Tongue (tissue), 2 donors: Measurements from ENCODE around the gene DYRK4. TPM values are rescaled to one million over a fixed set of nuclear protein-coding genes. Genes with fewer than 3 reads are reported as not detected.
"Not testable (repeated sequence)": the region's sequence is repeated elsewhere in the genome, so short reads cannot be mapped to it uniquely, and the experiment has no call there.

Experiments used
- DNase-seq: peaks from one replicate; pipeline ENCODE4 v3.0.0-alpha.2; 2015
- total RNA-seq: library from RNA; depleted of rRNA; stranded (reverse); fragments of >200 nt; gene quantifications from one replicate; pipeline ENCODE4 v1.2.3, GENCODE V29; 2014

The DYRK4 gene, protein sequence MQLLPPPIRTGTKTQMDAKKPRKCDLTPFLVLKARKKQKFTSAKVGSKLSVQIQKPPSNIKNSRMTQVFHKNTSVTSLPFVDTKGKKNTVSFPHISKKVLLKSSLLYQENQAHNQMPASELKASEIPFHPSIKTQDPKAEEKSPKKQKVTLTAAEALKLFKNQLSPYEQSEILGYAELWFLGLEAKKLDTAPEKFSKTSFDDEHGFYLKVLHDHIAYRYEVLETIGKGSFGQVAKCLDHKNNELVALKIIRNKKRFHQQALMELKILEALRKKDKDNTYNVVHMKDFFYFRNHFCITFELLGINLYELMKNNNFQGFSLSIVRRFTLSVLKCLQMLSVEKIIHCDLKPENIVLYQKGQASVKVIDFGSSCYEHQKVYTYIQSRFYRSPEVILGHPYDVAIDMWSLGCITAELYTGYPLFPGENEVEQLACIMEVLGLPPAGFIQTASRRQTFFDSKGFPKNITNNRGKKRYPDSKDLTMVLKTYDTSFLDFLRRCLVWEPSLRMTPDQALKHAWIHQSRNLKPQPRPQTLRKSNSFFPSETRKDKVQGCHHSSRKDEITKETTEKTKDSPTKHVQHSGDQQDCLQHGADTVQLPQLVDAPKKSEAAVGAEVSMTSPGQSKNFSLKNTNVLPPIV
- total RNA-seq = 5.1 TPM

DNA sequence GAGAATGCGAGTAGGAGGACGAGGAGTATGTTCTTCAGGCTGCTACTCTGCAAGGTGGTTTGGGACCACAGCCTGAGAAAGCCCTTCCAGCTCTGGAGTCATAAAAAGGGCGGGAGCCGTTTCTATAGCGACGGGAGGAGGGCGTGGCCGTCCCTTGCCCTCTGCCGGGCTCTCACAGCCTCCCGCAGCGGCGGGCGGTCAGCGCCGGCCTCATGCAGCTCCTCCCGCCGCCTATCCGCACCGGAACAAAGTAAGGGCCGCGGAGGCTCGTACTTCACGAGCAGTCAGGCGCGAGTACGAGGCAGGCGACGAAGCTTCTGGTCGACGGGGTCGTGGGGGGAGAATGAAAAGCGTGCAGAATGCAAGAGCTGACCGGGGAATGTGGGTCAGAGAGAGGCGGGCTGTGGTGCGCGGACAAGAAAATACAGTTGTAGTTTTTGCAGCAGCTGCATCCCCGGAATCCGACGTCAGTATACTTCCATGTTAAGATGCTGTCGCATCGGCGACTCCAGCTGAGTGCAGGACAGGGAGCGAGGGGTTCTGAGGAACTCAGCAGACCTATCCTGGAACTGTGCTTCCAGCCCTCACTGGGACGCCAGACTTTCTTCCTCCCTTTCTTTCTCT lies at the start of gene DYRK4:
TSS of gene DYRK4 (plus strand) at position 175 of the 624 bp plus-strand sequence. CDS start at position 213, 38 bp downstream.
- peak; percentile 84 for DNase-seq

DNA sequence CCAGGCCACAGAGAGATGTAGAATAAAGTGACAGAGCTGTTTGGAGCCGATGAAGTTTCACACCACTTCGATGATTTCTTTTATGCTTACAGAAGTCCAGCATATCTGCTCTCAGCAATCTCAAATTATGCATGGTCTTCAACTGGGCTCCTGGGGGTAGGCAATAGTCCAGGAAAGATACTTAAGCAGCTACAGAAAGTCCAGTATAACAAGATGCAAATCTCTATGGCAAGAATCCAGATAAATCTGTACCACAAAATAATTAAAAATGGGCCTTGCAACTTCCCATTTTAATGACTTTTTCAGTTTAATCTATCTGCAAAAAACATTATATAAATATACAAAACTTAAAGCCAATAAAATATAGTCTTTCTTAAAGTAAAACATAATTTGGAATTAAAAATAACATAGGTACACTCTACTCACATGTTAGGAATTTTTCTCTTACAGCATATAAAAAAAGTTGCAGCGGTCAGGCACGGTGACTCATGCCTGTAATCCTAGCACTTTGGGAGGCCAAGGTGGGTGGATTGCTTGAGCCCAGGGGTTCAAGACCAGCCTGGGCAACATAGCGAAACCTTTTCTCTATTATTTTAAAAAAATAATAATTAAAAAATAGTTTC lies 43.8 kb upstream of the DYRK4 start:
- DNase-seq = no peak

DNA sequence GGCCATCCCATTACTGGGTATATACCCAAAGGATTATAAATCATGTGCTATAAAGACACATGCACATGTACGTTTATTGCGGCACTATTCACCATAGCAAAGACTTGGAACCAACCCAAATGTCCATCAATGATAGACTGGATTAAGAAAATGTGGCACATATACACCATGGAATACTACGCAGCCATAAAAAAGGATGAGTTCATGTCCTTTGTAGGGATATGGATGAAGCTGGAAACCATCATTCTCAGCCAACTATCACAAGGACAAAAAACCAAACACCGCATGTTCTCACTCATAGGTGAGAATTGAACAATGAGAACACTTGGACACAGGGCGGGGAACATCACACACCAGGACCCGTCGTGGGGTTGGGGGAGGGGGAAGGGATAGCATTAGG lies 38.6 kb upstream of the DYRK4 start:
- not testable (repeated sequence) for DNase-seq

DNA sequence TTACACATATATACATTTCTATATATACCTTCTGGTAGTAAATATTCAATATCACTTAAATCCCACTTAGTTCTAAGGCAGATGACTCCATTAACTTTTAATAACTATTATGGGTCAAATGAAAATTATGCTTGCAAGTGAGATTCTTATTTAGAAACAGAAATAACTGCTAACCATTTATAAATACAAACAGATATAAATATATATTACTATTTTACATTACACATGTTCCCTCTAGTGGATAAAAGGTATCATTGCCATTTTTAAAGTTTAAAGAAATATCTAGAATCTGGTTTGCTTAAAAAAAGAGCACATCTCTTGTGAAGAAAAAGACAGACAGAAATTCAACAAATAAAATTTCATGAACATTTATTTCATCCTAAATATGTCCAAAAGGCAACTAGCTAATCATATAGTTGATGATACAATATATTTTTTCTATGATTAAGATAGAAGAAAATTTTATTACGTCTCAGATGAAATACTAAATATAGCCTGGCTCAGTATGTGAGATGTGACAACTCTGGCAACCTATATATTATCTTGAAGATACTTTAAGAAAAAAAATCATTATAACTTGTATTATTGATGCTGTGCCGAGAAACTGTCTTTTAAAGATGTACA lies 35.0 kb upstream of the DYRK4 start:
- DNase-seq = peak; percentile 37

DNA sequence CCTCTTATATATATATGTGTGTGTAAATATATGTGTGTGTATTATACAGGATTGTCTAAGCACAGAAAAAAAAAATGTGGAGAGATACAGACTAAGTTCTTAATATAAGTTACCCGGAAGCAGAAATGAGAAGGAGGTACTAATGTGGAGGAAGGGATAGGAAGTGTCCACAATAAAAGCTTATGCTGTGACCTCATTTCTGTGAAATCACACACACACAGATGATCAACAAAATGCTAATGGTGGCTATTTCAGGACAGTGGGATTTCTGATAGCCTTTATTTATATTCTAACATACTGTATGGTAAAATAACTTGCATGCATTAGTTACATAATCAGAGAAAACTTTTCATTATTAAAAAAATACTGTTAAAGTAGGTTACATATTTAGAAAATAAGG lies 31.8 kb upstream of the DYRK4 start:
- DNase-seq = no peak

DNA sequence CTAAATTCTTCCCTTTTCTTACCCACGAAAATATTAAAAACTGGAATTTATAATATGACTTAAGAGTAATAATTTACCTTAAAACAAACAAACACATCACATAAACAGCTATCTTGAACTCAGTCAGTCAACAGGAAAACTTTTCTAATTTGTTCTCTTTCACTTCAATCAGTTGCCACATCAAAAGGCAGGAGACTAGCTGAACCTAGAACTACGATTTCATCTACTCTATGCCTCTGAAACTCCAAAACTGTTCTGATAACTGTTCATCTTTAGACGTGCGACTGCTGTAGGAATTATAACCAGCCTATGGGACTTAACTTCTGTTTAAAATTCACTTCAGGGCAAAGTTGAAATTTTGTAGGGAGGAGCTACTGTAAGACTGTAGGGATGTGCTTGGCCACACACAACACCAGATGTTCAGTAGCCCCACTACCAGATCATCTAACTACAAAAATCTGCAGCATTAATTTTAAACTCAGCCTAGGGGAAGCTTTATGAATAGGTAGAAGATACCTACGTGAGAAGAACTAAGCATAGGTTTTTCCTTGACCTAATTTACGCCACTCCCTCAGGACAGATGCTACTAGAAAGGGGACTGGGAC lies 30.9 kb upstream of the DYRK4 start:
- no peak for DNase-seq

DNA sequence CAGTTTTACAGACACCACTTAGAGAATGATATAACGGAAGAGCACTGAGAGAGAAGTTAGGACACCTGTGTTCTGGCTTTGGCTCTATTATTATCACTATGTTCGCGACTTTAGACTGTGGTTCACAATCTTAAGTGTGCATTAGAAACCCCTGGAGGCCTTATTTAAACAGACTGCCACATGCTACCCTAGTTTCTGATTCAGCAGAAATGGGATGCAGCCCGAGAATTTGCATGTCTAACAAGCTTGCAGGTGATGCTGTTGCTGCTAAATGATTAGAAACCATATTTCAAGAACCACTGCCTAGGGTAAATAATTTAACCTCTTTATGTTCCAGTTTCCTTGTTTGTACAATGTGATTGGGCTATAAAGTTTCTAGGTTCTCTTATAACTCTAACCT lies 26.9 kb upstream of the DYRK4 start:
- no peak for DNase-seq

DNA sequence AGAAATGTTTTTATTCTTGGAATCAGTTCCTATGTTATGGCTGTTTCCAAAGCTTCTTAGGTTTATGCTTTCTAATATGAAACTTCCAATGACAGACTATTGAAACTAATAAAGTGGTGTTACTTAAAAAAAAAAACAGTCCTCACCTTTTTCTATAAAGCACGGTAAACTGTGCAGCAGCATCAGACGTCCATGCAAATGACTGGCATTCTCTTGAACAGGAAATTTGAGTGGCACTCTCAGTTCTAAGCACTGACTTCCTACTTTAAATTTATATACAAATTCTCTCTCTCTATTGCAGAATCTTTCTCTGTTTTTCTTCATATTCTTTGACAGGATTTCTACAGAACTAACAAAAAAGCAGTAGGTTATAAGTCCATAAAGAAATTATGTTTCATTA lies 26.1 kb upstream of the DYRK4 start:
- DNase-seq = no peak

DNA sequence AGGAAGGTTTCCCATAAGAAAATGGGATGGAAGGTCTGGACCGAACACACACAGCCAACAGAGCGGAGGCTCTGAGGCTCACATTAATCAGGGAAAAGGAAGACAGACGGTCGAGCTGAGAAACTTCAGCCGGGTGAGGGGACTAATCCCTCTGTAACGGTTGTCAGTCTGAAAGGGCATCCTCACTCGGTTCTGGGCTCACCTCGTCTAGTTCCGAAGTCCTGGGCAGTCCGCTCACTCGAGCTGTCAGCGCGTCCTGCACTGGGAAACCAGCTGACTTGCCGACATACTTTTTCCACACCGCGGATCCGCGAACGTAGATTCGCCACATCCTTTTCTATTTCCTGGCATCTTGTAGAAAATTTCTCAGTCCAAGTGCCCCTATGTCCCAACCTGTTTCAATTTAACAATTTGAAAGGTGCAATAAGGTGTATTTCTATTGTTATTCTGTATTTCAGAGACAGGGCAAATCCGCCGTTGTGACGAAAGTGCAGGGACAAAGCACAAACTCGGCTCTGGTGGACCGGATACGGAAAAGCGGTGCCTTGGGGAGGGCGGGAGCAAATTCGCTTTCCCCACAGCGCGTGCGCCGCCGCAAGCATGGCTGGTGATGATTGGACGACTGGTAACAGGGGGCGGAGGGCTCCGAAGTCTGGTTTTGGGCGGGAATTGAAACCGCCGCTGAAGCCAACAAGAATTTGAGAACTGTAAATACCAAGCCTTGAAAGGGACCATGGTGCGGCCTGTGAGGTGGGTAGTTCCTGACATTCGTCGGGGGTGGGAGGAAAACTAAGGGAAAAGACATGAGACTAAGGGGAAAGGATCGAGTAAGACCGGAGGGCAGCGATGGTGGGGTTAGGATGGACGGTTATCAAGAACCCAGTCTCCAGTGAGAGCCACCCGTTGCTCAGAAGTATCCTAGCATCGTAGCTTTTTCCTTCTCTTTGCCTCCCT lies 23.5 kb upstream of the DYRK4 start, which contains the start of gene RAD51AP1:
TSS of gene RAD51AP1 (plus strand) at position 684 of the 954 bp plus-strand sequence. CDS start at position 734, 50 bp downstream.
- peak; percentile 99 for DNase-seq

DNA sequence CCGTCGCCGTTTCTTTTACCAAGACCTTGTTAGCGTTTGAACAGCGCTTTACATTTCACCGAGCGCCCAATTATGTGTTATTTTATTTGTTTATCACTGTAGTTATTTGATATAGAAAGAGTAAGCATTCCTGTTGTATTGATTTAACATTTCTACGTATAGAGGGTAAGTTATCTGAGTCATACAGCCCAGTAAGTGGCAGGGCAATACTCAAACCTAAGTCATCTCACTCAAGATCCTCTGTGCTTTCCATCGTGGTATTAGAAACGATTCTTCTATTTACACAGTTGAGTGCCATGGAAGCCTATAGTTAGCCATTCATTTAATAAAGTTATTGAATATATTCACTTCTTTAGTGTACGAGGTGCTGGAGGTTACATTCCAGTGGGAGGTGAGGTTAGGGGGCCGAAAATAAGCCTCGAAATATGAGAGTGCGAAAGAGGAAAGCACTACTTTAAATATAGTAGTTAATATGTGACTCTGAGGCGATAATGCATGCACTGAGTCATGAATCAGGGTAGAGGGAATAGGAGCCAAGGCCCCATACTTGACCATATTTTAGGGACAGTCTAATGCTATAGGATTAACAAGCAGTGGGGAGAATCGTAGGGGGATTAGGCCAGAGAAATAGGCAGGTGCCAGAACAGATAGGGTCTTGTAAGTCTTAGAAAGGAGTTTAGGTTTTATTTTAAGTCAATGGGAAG lies 22.7 kb upstream of the DYRK4 start:
- no peak for DNase-seq

DNA sequence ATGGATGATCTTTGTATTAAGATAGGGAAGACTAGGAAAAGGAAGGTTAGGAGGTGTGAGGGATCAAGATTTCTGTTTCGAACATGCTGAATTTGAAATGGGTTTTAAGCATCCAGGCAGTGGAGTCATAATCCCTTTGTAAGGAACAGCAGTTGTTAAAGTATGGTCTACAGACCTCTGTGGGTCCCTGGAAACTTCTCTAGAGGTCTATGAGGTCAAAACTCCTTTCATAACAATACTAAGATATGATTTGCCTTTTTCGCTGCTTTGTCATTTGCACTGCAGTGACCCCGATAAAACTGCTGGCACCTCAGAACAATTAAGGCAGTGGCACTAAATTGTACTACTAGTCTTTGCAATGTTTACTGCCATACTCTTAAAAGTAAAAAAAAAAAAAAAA lies 21.8 kb upstream of the DYRK4 start:
- DNase-seq = no peak

DNA sequence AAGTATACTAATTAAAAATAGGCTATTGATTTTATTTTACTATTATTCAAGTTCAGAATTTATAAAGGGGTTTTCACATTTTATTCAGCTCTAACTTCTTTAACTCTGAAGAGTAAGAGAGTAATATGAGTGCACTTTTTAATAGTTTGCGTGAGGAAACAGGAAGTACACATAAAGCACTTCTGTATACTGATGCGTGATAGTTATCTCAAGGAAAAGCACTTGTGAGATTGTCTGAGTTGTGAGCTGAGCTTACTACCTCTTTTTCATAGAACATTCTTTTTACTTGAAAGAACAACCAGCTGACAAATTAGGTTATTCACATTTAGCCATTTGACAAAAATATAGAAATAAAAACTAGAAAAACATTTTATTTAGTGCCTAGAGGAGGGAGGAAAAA lies 21.4 kb upstream of the DYRK4 start:
- DNase-seq = no peak

DNA sequence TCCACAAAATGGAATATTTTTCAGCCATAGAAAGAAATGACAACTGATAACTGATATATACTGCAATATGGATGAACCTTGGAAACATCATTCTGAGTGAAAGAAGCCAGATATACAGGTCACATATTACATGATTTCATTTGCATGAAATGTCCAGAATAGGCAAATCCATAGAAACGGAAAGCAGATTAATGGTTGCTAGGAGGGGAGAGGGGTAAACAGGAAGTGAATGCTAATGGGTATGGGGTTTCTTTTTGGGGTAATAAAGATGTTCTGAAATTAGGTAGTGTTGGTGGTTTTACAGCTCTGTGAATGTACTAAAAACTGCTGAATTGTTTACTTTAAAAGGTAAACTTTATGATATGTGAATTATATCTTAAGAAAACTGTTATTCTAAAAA lies 16.8 kb upstream of the DYRK4 start:
- DNase-seq = no peak

DNA sequence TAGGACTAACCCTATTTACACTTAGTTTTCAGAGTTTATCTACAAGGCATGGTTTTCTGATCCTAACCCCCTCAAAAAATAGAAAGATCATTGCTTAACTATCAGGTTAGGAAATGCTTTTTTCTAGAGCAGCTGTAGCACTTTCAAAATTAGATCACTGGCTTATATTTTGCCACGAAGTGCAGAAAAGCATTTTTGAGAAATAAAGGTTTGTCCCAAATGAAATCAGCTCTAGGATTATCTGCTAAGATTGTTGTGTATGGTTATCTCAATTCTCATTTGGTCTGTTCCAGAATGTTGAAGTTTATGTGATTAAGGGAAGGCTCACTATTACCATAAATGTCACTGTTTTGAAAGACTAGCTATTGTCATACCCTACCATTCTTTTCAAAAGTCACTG lies 9.8 kb upstream of the DYRK4 start:
- no peak for DNase-seq

DNA sequence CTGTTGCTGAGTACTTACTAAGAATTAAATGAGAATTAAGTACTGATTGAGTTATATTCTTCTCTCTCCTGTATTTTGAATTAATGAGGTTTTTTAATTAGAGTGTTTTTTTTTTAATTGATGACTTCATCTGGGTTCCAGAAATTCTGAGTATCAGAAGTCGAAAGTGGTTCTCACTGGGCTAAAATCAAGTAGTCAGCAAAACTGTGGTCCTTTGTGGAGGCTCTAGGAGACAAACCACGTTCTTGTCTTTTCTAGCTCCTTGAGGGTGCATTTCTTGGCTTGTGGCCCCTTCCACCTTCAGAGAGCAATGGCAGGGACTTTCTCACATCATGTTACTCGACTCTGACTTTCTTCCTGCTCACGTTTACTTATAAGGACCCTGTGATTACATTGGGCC lies 8.1 kb upstream of the DYRK4 start:
- no peak for DNase-seq

DNA sequence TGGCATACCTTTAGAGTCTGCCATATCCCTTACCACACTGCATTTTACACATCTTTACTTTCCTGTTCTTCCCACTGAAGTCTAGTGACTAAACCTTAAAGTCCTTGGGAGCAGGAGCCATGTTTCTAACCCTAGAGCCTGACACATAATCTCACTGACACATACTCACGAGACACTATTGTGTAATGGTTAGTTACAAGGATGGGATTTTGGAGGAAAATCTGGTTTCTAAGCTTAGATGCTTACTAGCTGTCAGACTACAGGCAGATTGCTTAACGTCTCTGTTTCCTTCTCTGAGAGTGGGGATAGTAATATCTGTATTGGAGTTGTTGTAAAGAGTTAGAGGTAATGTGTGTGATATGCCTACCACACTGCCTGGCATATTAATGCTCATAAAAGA lies 6.2 kb upstream of the DYRK4 start:
- DNase-seq = no peak

DNA sequence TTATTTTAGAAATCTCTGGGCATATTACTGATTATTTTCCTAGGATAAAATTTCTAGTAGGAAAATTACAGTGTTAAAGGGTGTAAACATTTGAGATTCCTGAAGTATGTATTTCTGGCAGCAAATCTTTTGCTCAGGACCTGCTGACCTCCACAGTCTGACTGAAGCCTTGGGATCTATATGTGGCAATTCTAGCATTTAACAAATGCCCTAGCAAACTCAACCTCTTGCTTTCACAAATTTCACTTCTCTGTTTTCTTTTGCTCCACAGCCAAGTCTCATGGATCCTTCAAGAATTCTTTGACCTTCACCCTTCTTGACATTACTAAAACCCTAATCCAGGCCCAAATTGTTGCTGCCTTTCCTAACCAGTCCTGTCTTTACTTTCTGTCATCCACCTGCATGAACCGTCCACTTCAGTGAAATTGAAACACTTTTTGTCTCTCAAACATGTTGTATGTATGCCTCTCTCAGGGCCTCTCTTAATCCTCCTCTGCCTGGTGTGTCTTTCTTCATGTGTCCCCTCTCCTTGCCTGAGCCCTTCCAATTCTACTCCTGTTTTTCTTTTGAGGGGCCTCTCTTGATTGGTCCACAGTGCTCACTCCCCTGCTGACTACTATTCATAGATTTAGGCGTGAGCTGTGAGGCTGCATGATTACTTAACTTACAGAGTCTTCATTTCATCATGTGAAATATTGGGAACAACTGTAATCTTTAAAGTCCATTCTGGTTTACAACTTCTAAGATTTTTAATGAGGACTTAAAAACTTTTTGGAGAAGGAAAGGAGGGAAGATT lies 5.1 kb upstream of the DYRK4 start:
- no peak for DNase-seq

DNA sequence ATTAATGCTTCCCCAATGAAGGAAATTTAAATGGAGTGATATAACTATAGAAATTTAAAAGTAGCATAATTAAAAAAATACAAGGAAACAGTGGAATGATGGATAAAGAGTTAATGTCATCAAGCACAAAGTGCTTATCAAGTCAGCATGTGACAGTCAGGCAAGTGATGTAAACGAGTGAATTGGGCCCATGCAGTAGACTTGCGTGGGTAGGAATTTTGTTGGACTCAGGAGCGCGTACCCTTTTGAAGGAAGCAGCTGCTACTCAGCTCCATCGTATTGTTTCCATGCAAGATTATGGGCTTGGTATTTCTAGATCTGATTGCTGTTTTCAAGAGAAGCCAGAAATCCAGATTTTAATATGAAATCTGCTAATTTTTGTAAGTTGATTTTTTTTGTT lies 4.4 kb upstream of the DYRK4 start:
- no peak for DNase-seq

DNA sequence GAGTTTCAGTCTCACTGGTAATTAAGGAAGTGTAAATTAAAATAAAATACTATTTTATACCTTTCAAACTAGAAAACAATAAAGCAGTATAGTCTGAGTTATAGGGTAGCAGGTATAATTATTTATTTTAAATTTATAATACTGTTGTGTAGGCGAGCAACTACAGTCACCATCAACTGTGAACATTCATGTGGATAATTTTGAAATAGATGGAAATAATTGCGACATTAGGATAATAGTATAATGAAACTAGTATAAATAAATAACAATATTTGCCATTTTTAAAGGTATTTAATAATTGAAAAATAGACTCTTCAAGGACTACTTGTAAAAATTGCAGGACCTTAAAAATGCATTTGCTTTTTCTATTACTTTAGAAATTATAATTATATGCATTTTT lies 3.8 kb upstream of the DYRK4 start:
- DNase-seq = no peak
